Ascending aorta (tissue), 2 donors: ENCODE results near the gene TECPR1. TPM values are rescaled to one million over a fixed set of nuclear protein-coding genes. Genes with fewer than 3 reads are reported as not detected.

Experiments used
- DNase-seq, 2 donors: peaks; one replicate each; pipeline ENCODE4 v3.0.0-alpha.2; 2019; ENCODE audit warnings: low spot score in 2 of 2
- H3K27ac ChIP-seq, 2 donors: fragments of 200-600 bp; sonication (generic); one replicate each; pipeline ENCODE4 v1.5.1; 2016 to 2017; ENCODE audit warnings: mild to moderate bottlenecking in 1 of 2
- H3K27me3 ChIP-seq: fragments of 200-600 bp; sonication (generic); one replicate; pipeline ENCODE4 v1.5.1; 2017
- H3K36me3 ChIP-seq, 2 donors: fragments of 200-600 bp; sonication (generic); one replicate each; pipeline ENCODE4 v1.5.1; 2016
- H3K4me1 ChIP-seq, 2 donors: fragments of 200-600 bp; sonication (generic); one replicate each; pipeline ENCODE4 v1.5.1; 2016 to 2017; ENCODE audit warnings: mild to moderate bottlenecking in 1 of 2
- H3K4me3 ChIP-seq, 2 donors: fragments of 200-600 bp; sonication (generic); one replicate each; pipeline ENCODE4 v1.5.1; 2016 to 2017; ENCODE audit warnings: mild to moderate bottlenecking in 1 of 2
- H3K9me3 ChIP-seq, 2 donors: fragments of 200-600 bp; sonication (generic); one replicate each; pipeline ENCODE4 v1.5.1; 2016
- intact Hi-C: fragments of 100-400 bp; cut with DNase I; formaldehyde crosslinking; loops from one replicate; pipeline ENCODE4 v1.15.1; 2023
- total RNA-seq: library from RNA; depleted of rRNA; stranded (reverse); fragments of >200 nt; gene quantifications from one replicate; pipeline ENCODE4 v1.1.0, GENCODE V29; 2016
- TF ChIP-seq, protein P1 (sequence below), 3 experiments: fragments of 200-600 bp in 2 of 3; fragments of 450-650 bp in 1 of 3; sonication (generic) in 2 of 3; IDR thresholded peaks; one replicate each; pipeline ENCODE4 v1.5.1; 2016 to 2019; ENCODE audit warnings: antibody characterized with exemption in 3 of 3, mild to moderate bottlenecking in 1 of 3, moderate library complexity in 1 of 3

The TECPR1 gene
- total RNA-seq, 1 donor from 2014 or later, result 28.1 TPM

GRCh38 chr7:98286093-98286539 is 34.1 kb upstream of the TECPR1 start:
- Histone ChIP-seq H3K9me3 (no peaks in the 10 kb centered on the region), H3K4me1 (peaks cover 34 to 48% of the 10 kb centered on the region in 2 donors), H3K27ac (peak overlapping the region; percentile 99), H3K36me3 (peaks cover 13 to 33% of the 10 kb centered on the region in 2 donors), H3K4me3 (peak overlapping the region; percentile 93 to 100), H3K27me3 (no peaks in the 10 kb centered on the region)
- intact Hi-C loops, result loop anchor here (10.0 kb wide), 1 partner anchor 1219 kb away; the partner anchor contains the start of genes ZKSCAN5 and ZNF394
- DNase-seq, result peak; percentile 57 to 85
- TF ChIP-seq, protein P1, sequence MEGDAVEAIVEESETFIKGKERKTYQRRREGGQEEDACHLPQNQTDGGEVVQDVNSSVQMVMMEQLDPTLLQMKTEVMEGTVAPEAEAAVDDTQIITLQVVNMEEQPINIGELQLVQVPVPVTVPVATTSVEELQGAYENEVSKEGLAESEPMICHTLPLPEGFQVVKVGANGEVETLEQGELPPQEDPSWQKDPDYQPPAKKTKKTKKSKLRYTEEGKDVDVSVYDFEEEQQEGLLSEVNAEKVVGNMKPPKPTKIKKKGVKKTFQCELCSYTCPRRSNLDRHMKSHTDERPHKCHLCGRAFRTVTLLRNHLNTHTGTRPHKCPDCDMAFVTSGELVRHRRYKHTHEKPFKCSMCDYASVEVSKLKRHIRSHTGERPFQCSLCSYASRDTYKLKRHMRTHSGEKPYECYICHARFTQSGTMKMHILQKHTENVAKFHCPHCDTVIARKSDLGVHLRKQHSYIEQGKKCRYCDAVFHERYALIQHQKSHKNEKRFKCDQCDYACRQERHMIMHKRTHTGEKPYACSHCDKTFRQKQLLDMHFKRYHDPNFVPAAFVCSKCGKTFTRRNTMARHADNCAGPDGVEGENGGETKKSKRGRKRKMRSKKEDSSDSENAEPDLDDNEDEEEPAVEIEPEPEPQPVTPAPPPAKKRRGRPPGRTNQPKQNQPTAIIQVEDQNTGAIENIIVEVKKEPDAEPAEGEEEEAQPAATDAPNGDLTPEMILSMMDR (IDR thresholded peaks at IDR 0.05), result no peak

DNA sequence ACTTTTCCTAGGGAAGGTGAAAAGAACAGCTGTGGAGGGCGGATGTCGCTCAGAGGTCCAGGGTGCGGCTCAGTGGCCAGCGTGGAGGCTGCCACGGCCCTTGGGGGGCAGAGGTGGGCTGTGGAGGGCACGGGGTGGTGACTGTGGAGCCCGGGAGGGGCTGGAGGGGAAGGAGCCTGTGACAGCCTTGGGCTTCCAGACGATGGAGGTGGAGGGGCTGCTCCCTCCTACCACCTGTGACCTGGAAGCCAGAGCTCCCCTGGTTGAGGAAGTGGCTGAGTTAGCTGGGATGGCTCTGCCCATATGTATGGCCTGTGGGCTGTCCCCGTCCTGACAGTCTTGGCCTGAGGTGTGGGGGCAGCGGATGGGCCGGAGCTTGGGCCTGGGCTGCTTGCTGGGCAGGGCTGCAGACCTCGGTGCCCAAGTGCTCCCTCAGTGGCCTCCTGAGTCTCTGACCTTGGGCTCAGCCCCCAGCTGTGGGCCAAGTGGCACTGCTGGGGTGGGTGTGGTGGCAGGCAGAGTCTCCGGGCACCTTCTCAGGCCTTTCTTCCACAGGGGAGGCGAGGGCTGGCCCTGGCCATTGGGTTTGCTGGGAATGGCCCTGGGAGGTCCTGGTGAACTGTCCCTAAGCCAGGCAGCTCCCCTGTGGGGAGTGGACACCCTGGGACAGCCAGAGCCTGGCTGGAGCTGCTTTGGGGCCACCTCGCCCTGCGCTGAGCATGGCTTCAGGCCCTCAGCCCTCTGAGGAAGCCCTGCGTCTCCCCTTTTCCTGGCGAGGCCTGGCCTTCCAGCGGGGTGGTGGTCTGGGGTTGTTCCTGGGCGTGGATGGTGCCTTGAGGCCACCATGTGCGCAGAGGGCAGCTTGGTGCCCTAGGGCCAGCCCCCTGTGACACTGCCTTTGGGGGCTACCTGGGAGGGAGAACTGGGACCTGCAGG is 33.4 kb upstream of the TECPR1 start:
- Histone ChIP-seq H3K36me3 (peaks cover 9 to 26% of the 10 kb centered on the region in 2 donors), H3K4me3 (peak overlapping the region; percentile 93 to 100), H3K9me3 (no peaks in the 10 kb centered on the region), H3K27me3 (no peaks in the 10 kb centered on the region), H3K4me1 (peaks cover 34 to 52% of the 10 kb centered on the region in 2 donors), H3K27ac (peak overlapping the region; percentile 99)
- TF ChIP-seq, protein P1 (IDR thresholded peaks at IDR 0.05), result no peak
- intact Hi-C loops, result loop anchor here (10.0 kb wide), 1 partner anchor 1219 kb away; the partner anchor contains the start of genes ZKSCAN5 and ZNF394
- no peak for DNase-seq

DNA sequence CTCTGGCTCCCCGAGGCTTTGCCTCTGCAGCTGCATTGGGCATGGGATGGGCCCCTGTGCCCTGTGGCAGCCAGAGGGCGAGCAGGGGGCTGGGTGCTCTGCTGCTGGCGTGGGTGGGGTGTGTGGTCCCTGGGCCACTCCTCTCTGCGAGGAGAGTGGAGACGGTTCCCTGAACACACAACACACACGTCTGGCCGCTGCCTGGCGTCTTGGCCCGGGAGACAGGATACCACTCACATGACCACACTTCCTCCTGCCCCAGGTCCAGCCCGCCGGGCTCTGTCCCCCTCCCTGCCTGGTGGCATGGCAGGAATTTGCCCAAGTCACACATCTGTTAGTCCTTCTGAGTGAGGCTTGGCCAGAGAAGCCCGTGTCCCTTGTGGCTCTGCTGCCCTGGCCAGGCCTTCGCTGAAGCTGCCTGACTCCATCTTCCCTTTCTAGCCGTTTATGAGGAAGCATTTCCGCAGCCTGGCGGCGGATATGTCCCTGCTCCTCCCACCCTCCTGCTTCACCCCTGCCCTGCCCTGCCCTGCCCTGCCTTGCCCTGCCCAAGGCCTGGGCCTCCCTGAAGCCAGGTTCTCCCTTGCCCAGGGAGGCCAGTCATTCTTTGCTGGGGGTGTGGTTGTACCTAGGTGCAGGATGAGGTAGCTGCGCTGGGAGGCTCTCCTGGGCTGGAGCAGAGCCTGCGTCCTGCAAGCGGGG is 32.5 kb upstream of the TECPR1 start:
- TF ChIP-seq, protein P1 (IDR thresholded peaks at IDR 0.05), result peak in 2 of 3 experiments; percentile 8 to 19
- intact Hi-C loops, result loop anchor here (5.0 to 10.0 kb wide), 4 partner anchors 333 to 1220 kb away; partner anchors contain the start of genes NPTX2, TRRAP, ZKSCAN5 and ZNF394
- peak; percentile 80 to 93 for DNase-seq
- Histone ChIP-seq H3K36me3 (peaks cover 9 to 23% of the 10 kb centered on the region in 2 donors), H3K9me3 (no peaks in the 10 kb centered on the region), H3K4me1 (peaks cover 34 to 53% of the 10 kb centered on the region in 2 donors), H3K27me3 (no peaks in the 10 kb centered on the region), H3K27ac (peak overlapping the region; percentile 99), H3K4me3 (peak overlapping the region; percentile 93 to 100)

DNA sequence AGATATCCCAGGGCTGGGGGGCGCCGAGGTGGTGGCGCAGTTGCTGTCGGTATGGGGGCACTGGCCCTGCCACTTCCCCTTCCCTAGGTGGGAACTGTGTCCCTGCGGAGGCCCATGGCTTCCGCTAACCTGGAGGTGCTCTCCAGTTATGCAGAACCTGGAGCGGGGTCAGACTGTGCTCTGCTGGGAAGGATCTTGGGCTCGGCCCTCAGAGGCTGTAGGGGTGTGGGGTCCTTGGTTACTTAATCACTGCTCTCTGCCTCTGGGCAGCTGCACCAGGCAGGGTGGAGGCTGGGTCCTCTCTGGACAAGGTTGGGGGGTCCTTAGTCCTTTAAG is 31.8 kb upstream of the TECPR1 start:
- H3K27ac ChIP-seq, result peak overlapping the region; percentile 99
- H3K9me3 ChIP-seq, result no peaks in the 10 kb centered on the region
- peaks cover 6 to 16% of the 10 kb centered on the region in 2 donors for H3K36me3 ChIP-seq
- peak overlapping the region; percentile 93 to 100 for H3K4me3 ChIP-seq
- TF ChIP-seq, protein P1 (IDR thresholded peaks at IDR 0.05), result no peak
- peaks cover 34 to 50% of the 10 kb centered on the region in 2 donors for H3K4me1 ChIP-seq
- intact Hi-C loops, result loop anchor here (5.0 to 10.0 kb wide), 4 partner anchors 333 to 1221 kb away; partner anchors contain the start of genes NPTX2, TRRAP, ZKSCAN5 and ZNF394
- H3K27me3 ChIP-seq, result no peaks in the 10 kb centered on the region
- no peak for DNase-seq

DNA sequence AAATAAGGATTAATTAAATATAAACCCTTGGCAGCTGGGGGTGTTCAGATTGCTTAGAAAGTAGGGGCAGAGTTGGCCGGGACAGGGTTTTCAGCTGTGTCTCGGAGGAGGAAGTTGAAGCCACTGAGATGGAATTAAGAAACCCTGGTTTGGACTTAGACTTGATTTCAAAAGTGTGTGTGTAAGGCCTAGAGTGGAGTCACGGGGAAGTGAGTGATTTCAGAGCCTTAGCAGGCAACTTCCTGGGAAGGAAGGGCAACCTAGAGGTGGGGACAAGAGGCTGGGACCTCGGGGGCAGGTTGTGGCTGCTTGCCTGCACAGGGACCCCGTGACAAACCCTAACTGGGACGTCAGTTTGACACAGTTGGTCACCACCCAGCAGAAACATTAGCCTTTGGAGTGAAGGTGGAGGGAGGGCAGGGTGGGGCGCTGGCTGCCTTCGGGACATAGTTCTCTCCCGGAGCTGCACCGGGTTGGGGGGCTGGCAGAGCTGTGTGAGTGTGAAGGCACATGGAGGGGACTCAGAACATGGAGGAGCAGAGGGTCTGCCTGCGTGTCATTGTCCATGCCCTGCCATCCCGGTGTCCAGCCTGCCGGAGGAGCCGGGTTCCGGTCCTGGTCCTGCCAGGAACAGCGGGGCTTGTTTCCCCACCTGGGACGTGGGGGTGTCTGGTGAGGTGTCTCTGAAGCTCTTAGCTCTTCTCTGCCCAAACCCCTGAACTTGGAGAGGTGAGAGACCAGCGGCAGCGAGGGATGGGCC is 31.3 kb upstream of the TECPR1 start:
- Histone ChIP-seq H3K27me3 (no peaks in the 10 kb centered on the region), H3K9me3 (no peaks in the 10 kb centered on the region), H3K4me1 (peaks cover 34 to 50% of the 10 kb centered on the region in 2 donors), H3K36me3 (peaks cover 6 to 11% of the 10 kb centered on the region in 2 donors), H3K27ac (peak overlapping the region; percentile 99), H3K4me3 (peak overlapping the region; percentile 93 to 100)
- DNase-seq, result peak; percentile 38 to 76
- TF ChIP-seq, protein P1 (IDR thresholded peaks at IDR 0.05), result no peak
- intact Hi-C loops, result loop anchor here (5.0 to 10.0 kb wide), 4 partner anchors 334 to 1221 kb away; partner anchors contain the start of genes NPTX2, TRRAP, ZKSCAN5 and ZNF394
